ENCODE data around the gene TRIP6. TPM values are rescaled to one million over a fixed set of nuclear protein-coding genes. Genes with fewer than 3 reads are reported as not detected.

The TRIP6 gene
- total and polyA plus RNA-seq, 2 of the 8 experiments (the other 6 are each of a cell fraction or from before 2014, with no cell fraction given) = 88.4 to 103 TPM

DNA sequence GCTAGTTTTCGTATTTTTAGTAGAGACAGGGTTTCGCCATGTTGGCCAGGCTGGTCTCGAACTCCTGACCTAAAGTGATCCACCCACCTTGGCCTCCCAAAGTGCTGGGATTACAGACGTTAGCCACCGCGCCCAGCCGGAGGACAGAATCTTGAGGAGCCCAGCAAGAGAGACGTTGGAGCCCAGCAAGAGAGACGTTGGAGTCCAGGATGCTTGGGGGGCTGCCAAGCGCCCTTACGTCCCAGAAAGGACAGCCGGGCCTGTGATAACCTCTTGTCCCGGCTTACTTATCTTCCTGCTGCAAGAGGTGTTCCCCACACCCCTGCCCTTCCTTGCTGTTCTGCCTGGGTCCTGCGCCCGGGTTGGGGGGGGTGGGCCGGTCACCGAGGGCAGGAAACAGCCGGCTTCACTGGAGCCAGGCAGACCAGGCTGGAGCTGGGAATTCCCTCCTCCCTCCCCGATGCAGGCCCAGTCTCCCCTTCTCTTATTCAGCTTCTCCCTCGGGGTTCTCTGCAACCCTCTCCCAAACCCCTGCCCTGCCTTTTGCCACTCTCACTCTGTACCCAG, 38.0 kb upstream of the TRIP6 start:
- Histone ChIP-seq H3K4me1 (replicated peaks in 1 of 4; ENCODE audit: control insufficient read depth in 3 of 4, insufficient read depth in 4 of 4, low read length in 3 of 4) (peaks cover 0 to 11% (median 9%) of the 10 kb centered on the region in 4 experiments; a peak in 6 of 7 replicates), H4K5ac (ENCODE audit: insufficient read length, low read depth, low read length) (no peak overlapping the region), H2BK120ac (replicated peaks; ENCODE audit: low read depth, low read length) (no peak overlapping the region), H3K4ac (replicated peaks; ENCODE audit: insufficient read length, low read depth, low read length) (peak overlapping the region; percentile 58), H3K56ac (replicated peaks; ENCODE audit: insufficient read length, low read depth, low read length) (no peak overlapping the region), H3K27me3 (replicated peaks in 1 of 4; ENCODE audit: control insufficient read depth in 3 of 4, extremely low read depth in 1 of 4, insufficient read depth in 3 of 4, low read length in 3 of 4) (no peaks in the 10 kb centered on the region), H2AFZ (ENCODE audit: low read length) (no peak overlapping the region), H2BK12ac (ENCODE audit: low read depth, low read length) (0 out of 2 replicates have a peak overlapping the region, but pooled peaks have one; percentile 3), H4K20me1 (replicated peaks in 1 of 2; ENCODE audit: control insufficient read depth in 1 of 2, insufficient read depth in 2 of 2, low read length in 2 of 2) (peaks cover 11 to 14% of the 10 kb centered on the region in 2 experiments), H3K4me3 (ENCODE audit: extremely low read depth in 1 of 4, insufficient read depth in 2 of 4, low read depth in 3 of 4, low read length in 4 of 4) (peak overlapping the region in 1 of 4 experiments; percentile 100; a peak in 1 of 8 replicates), H3K79me2 (ENCODE audit: control insufficient read depth in 1 of 2, insufficient read depth in 2 of 2, low read length in 2 of 2) (peaks cover 7 to 28% of the 10 kb centered on the region in 2 experiments), H3K4me2 (ENCODE audit: insufficient read depth in 1 of 2, low read depth in 2 of 2, low read length in 2 of 2) (peak overlapping the region; percentile 34 to 82; a peak in 3 of 4 replicates), H3K18ac (ENCODE audit: extremely low read depth, low read length) (no peak overlapping the region; the same call in none of the 2 replicates), H3K9me3 (ENCODE audit: insufficient read depth in 2 of 2, low read depth in 1 of 2, low read length in 1 of 2) (no peaks in the 10 kb centered on the region), H3K79me1 (ENCODE audit: low read depth, low read length) (peaks cover 7% of the 10 kb centered on the region), H3K9ac (replicated peaks in 1 of 4; ENCODE audit: extremely low read depth in 1 of 4, low read depth in 3 of 4, low read length in 3 of 4) (no peak overlapping the region; a peak in 2 of 7 replicates), H4K8ac (ENCODE audit: extremely low read depth, insufficient read depth, low read length) (peak overlapping the region; percentile 31; the same call in 1 of the 2 replicates), H2BK15ac (ENCODE audit: low read length) (no peak overlapping the region), H3K23ac (ENCODE audit: insufficient read length) (no peak overlapping the region), H3K14ac (ENCODE audit: insufficient read length) (no peak overlapping the region), H2AK5ac (ENCODE audit: low read depth, low read length) (no peak overlapping the region; the same call in 1 of the 2 replicates), H3K36me3 (ENCODE audit: control insufficient read depth in 2 of 4, insufficient read depth in 4 of 4, low read length in 3 of 4) (no peaks in the 10 kb centered on the region; a peak in 1 of 8 replicates), H2BK5ac (ENCODE audit: low read depth, low read length) (peak overlapping the region; percentile 44), H4K91ac (replicated peaks; ENCODE audit: insufficient read length, low read length) (no peak overlapping the region), H3K27ac (ENCODE audit: low read depth, low read length) (no peak overlapping the region), H3K23me2 (ENCODE audit: low read depth, low read length) (peaks cover 15% of the 10 kb centered on the region), H2BK20ac (ENCODE audit: low read length) (0 out of 2 replicates have a peak overlapping the region, but pooled peaks have one; percentile 32)
- WGBS, 2 experiments (ENCODE audit: extremely low coverage in 1 of 2, insufficient coverage in 1 of 2, insufficient read length in 1 of 2, insufficient replicate concordance in 2 of 2, low coverage in 1 of 2, low lambda C conversion rate in 2 of 2, missing lambda C conversion rate in 1 of 2) = 67% methylated on average over 20 of the region's 20 CpGs; no CpG with 5 or more reads in 1 of the 2 experiments
- ChIA-PET POLR2A (ENCODE audit: partially characterized antibody) (interaction anchor here (0.7 to 6.5 kb wide), 9 partner anchors 7 to 216 kb away, joined by 4 to 76 read pairs (median 9); partner anchors contain the start of genes MOSPD3, SLC12A9 and SRRT), CTCF (ENCODE audit: partially characterized antibody) (interaction anchor here (0.6 to 3.9 kb wide), 5 partner anchors 8 to 270 kb away, joined by 4 to 65 read pairs (median 7); partner anchors contain the start of gene SLC12A9)
- no peak for FAIRE-seq
- DNase-seq (ENCODE audit: low read depth in 1 of 2, low spot score in 2 of 2) = no peak
- TF ChIP-seq RAD21 (IDR thresholded peaks at IDR 0.05 in 1 of 2, conservative IDR thresholded peaks at IDR 0.05 in 1 of 2; ENCODE audit: low read depth in 2 of 2, low read length in 2 of 2) (no peak), NANOG (IDR thresholded peaks at IDR 0.05; ENCODE audit: insufficient read depth, low read depth, low read length, poor library complexity, severe bottlenecking) (no peak)
